ENCODE results near the gene C12orf75. TPM values are rescaled to one million over a fixed set of nuclear protein-coding genes. Genes with fewer than 3 reads are reported as not detected.

The C12orf75 gene
- total RNA-seq, 4 donors from 2014 or later, result 16.1 to 20.1 (median 18.3) TPM

DNA sequence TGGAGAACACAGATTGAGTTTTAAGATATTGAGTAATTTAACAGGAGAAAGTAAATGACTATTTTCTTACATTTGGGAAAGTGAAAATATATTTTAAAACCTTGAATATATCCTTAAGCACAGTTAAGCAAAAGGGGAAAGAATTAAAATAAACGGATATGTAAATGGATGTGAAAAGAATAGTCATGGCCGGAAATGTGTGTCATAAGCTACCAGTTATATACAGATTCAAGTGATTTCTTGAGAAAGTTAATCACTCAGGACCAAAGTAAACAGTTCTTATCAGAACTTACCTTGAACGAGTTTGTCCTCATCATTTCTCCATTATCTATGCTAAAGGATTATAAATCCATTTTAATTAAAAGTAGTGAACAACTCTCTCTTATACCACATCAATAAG is 33.4 kb downstream of the C12orf75 start:
- H3K27ac ChIP-seq, result no peak overlapping the region
- DNase-seq, result no peak
- no peaks in the 10 kb centered on the region for H3K9me3 ChIP-seq
- no peaks in the 10 kb centered on the region for H3K4me1 ChIP-seq
- H3K36me3 ChIP-seq, result no peaks in the 10 kb centered on the region
- no peaks in the 10 kb centered on the region for H3K27me3 ChIP-seq
- H3K4me3 ChIP-seq, result no peak overlapping the region
- TF ChIP-seq POLR2A (IDR thresholded peaks at IDR 0.05), result no peak
- TF ChIP-seq, protein P1, sequence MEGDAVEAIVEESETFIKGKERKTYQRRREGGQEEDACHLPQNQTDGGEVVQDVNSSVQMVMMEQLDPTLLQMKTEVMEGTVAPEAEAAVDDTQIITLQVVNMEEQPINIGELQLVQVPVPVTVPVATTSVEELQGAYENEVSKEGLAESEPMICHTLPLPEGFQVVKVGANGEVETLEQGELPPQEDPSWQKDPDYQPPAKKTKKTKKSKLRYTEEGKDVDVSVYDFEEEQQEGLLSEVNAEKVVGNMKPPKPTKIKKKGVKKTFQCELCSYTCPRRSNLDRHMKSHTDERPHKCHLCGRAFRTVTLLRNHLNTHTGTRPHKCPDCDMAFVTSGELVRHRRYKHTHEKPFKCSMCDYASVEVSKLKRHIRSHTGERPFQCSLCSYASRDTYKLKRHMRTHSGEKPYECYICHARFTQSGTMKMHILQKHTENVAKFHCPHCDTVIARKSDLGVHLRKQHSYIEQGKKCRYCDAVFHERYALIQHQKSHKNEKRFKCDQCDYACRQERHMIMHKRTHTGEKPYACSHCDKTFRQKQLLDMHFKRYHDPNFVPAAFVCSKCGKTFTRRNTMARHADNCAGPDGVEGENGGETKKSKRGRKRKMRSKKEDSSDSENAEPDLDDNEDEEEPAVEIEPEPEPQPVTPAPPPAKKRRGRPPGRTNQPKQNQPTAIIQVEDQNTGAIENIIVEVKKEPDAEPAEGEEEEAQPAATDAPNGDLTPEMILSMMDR (IDR thresholded peaks at IDR 0.05), result no peak

DNA sequence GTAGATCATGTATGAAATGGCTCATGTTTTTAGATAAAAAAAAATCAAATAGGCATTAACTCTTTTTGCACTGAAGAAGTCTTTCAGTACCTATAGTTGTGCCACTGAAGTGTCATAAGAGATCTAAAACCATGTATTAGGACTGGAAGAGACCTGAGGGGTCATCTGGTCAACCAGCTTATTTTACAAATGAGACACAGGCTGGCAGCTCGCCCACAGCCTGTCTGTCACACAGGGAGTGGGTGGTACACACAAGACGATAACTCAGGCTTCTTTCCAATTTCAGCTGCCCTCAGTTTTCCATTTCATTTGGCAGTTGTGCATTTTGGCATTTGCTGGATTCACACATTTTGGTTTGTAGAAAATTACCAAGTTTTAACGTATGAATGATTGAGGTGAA is 34.7 kb downstream of the C12orf75 start:
- Histone ChIP-seq H3K27me3 (no peaks in the 10 kb centered on the region), H3K27ac (no peak overlapping the region), H3K9me3 (no peaks in the 10 kb centered on the region), H3K4me3 (no peak overlapping the region), H3K4me1 (no peaks in the 10 kb centered on the region), H3K36me3 (no peaks in the 10 kb centered on the region)
- DNase-seq, result no peak
- no peak for TF ChIP-seq POLR2A (IDR thresholded peaks at IDR 0.05)
- TF ChIP-seq, protein P1 (IDR thresholded peaks at IDR 0.05), result no peak

- DNase-seq, result no peak
- Histone ChIP-seq H3K4me3 (no peak overlapping the region), H3K36me3 (no peaks in the 10 kb centered on the region), H3K27me3 (no peaks in the 10 kb centered on the region), H3K9me3 (no peaks in the 10 kb centered on the region), H3K27ac (no peak overlapping the region), H3K4me1 (no peaks in the 10 kb centered on the region)
- TF ChIP-seq, protein P1 (IDR thresholded peaks at IDR 0.05), result no peak
- no peak for TF ChIP-seq POLR2A (IDR thresholded peaks at IDR 0.05)
These were observed 37.7 kb downstream of the C12orf75 start for GRCh38 chr12:105368047-105368646.

- H3K27ac ChIP-seq, result no peak overlapping the region
- DNase-seq, result no peak
- no peaks in the 10 kb centered on the region for H3K27me3 ChIP-seq
- TF ChIP-seq POLR2A (IDR thresholded peaks at IDR 0.05), result no peak
- TF ChIP-seq, protein P1 (IDR thresholded peaks at IDR 0.05), result no peak
- H3K4me1 ChIP-seq, result no peaks in the 10 kb centered on the region
- H3K9me3 ChIP-seq, result no peaks in the 10 kb centered on the region
- no peaks in the 10 kb centered on the region for H3K36me3 ChIP-seq
- no peak overlapping the region for H3K4me3 ChIP-seq
These were observed 38.5 kb downstream of the C12orf75 start for GRCh38 chr12:105369014-105369413.

- Histone ChIP-seq H3K4me3 (no peak overlapping the region), H3K27ac (no peak overlapping the region), H3K4me1 (no peaks in the 10 kb centered on the region), H3K36me3 (no peaks in the 10 kb centered on the region), H3K9me3 (no peaks in the 10 kb centered on the region), H3K27me3 (no peaks in the 10 kb centered on the region)
- TF ChIP-seq POLR2A (IDR thresholded peaks at IDR 0.05), result no peak
- TF ChIP-seq, protein P1 (IDR thresholded peaks at IDR 0.05), result no peak
- DNase-seq, result no peak
These were observed 43.8 kb downstream of the C12orf75 start for GRCh38 chr12:105374303-105374702.

GRCh38 chr12:105377077-105377476 is 46.6 kb downstream of the C12orf75 start:
- Histone ChIP-seq H3K4me1 (no peaks in the 10 kb centered on the region), H3K27ac (no peak overlapping the region), H3K4me3 (no peak overlapping the region), H3K36me3 (no peaks in the 10 kb centered on the region), H3K9me3 (no peaks in the 10 kb centered on the region), H3K27me3 (no peaks in the 10 kb centered on the region)
- no peak for DNase-seq
- TF ChIP-seq, protein P1 (IDR thresholded peaks at IDR 0.05), result no peak
- TF ChIP-seq POLR2A (IDR thresholded peaks at IDR 0.05), result no peak

Data from Peyer's patch (tissue), 4 donors.